HG02981 (cell line): ENCODE results near the gene MAPK4.
"Not testable (repeated sequence)": the region's sequence is repeated elsewhere in the genome, so short reads cannot be mapped to it uniquely, and the experiment has no call there.

Source experiments
- ATAC-seq: cut with Tn5 transposase; IDR thresholded peaks from one replicate; pipeline ENCODE4 v1.9.1; 2021; ENCODE audit warnings: mild to moderate bottlenecking, moderate library complexity; ENCODE audit not compliant: unreplicated experiment

MAPK4 gene

GRCh38 chr18:50679056-50679455, 119.2 kb downstream of the MAPK4 start:
- ATAC-seq, result no peak

GRCh38 chr18:50679656-50680055, 119.8 kb downstream of the MAPK4 start:
- no peak for ATAC-seq

GRCh38 chr18:50680966-50681365, 121.1 kb downstream of the MAPK4 start:
- no peak for ATAC-seq

GRCh38 chr18:50682852-50683251, 123.0 kb downstream of the MAPK4 start:
- no peak for ATAC-seq

GRCh38 chr18:50686409-50686808, 126.5 kb downstream of the MAPK4 start:
- ATAC-seq, result no peak

- no peak for ATAC-seq
These were observed 127.6 kb downstream of the MAPK4 start for GRCh38 chr18:50687491-50687890.

GRCh38 chr18:50689578-50689977, 129.7 kb downstream of the MAPK4 start:
- ATAC-seq, result no peak

GRCh38 chr18:50694147-50694546, 134.3 kb downstream of the MAPK4 start:
- ATAC-seq, result no peak

GRCh38 chr18:50695431-50696176, 135.7 kb downstream of the MAPK4 start:
- ATAC-seq, result no peak

GRCh38 chr18:50696436-50696835, 136.5 kb downstream of the MAPK4 start:
- no peak for ATAC-seq

GRCh38 chr18:50696929-50697328, 137.0 kb downstream of the MAPK4 start:
- no peak for ATAC-seq

- ATAC-seq, result no peak
These were observed 137.6 kb downstream of the MAPK4 start for GRCh38 chr18:50697509-50697908.

GRCh38 chr18:50700245-50701165, 140.6 kb downstream of the MAPK4 start:
- ATAC-seq, result no peak

- ATAC-seq, result no peak
These were observed 144.6 kb downstream of the MAPK4 start for GRCh38 chr18:50704357-50704940.

GRCh38 chr18:50706199-50706598, 146.3 kb downstream of the MAPK4 start:
- ATAC-seq, result no peak

- no peak for ATAC-seq
These were observed 146.8 kb downstream of the MAPK4 start for GRCh38 chr18:50706651-50707050.

- not testable (repeated sequence) for ATAC-seq
These were observed 147.4 kb downstream of the MAPK4 start for GRCh38 chr18:50707297-50707696.

GRCh38 chr18:50707855-50708469, 148.1 kb downstream of the MAPK4 start:
- no peak for ATAC-seq

GRCh38 chr18:50709193-50709592, 149.3 kb downstream of the MAPK4 start:
- no peak for ATAC-seq

- no peak for ATAC-seq
These were observed 151.5 kb downstream of the MAPK4 start for GRCh38 chr18:50711386-50711785.

- ATAC-seq, result no peak
These were observed 156.0 kb downstream of the MAPK4 start for GRCh38 chr18:50715919-50716318.
